MM.1S (cell line): ENCODE measurements around the gene ALDOA.

Experiments used
- DNase-seq: peaks from one replicate; pipeline ENCODE4 v3.0.0-alpha.2; 2015
- H2AFZ ChIP-seq: fragments of 300-600 bp; sonication (generic); 2 replicates; pipeline ENCODE4 v1.6.0; 2016; ENCODE audit warnings: antibody characterized with exemption, low read length
- H3F3A ChIP-seq: fragments of 300-600 bp; sonication (generic); 2 replicates; pipeline ENCODE4 v1.6.1; 2016; ENCODE audit warnings: mild to moderate bottlenecking, antibody characterized with exemption, low read length, moderate library complexity, mixed read lengths; ENCODE audit not compliant: insufficient read depth
- H3K27ac ChIP-seq: fragments of 300-600 bp; sonication (generic); 2 replicates; pipeline ENCODE4 v1.5.1; 2016; ENCODE audit warnings: mild to moderate bottlenecking, low read length
- H3K27me3 ChIP-seq: fragments of 300-600 bp; sonication (generic); replicated peaks from 2 replicates; pipeline ENCODE4 v1.6.0; 2016; ENCODE audit warnings: low read length; ENCODE audit not compliant: insufficient read depth
- H3K36me3 ChIP-seq: fragments of 300-600 bp; sonication (generic); replicated peaks from 2 replicates; pipeline ENCODE4 v1.6.1; 2016; ENCODE audit warnings: mild to moderate bottlenecking, low read length, mixed read lengths; ENCODE audit not compliant: insufficient read depth
- H3K4me1 ChIP-seq: fragments of 300-600 bp; sonication (generic); 2 replicates; pipeline ENCODE4 v1.6.1; 2016; ENCODE audit warnings: low read length, mixed read lengths
- H3K4me2 ChIP-seq: fragments of 300-600 bp; sonication (generic); 2 replicates; pipeline ENCODE4 v1.6.0; 2016; ENCODE audit warnings: low read depth, low read length
- H3K4me3 ChIP-seq: fragments of 300-600 bp; sonication (generic); 2 replicates; pipeline ENCODE4 v1.5.1; 2016; ENCODE audit warnings: low read length, mixed read lengths
- H3K79me2 ChIP-seq: fragments of 300-600 bp; sonication (generic); 2 replicates; pipeline ENCODE4 v1.6.1; 2016; ENCODE audit warnings: mixed run types, low read length, mixed read lengths
- H3K9ac ChIP-seq: fragments of 300-600 bp; sonication (generic); 2 replicates; pipeline ENCODE4 v1.6.1; 2016; ENCODE audit warnings: low read length, mixed read lengths
- H3K9me2 ChIP-seq: fragments of 300-600 bp; sonication (generic); replicated peaks from 2 replicates; pipeline ENCODE4 v1.6.1; 2016; ENCODE audit warnings: mild to moderate bottlenecking, low read length, mixed read lengths; ENCODE audit not compliant: insufficient read depth
- H3K9me3 ChIP-seq: fragments of 300-600 bp; sonication (generic); replicated peaks from 2 replicates; pipeline ENCODE4 v1.6.1; 2016; ENCODE audit warnings: mild to moderate bottlenecking, low read length, mixed read lengths; ENCODE audit not compliant: insufficient read depth
- H4K20me1 ChIP-seq: fragments of 300-600 bp; sonication (generic); 2 replicates; pipeline ENCODE4 v1.6.1; 2016; ENCODE audit warnings: mild to moderate bottlenecking, low read length, moderate library complexity, mixed read lengths; ENCODE audit not compliant: insufficient read depth
- EZH2 ChIP-seq: fragments of 300-600 bp; sonication (generic); optimal IDR thresholded peaks from 2 replicates; pipeline ENCODE3; 2017; ENCODE audit warnings: low read depth, mild to moderate bottlenecking, antibody characterized with exemption, low read length, mixed read lengths
- EZH2phosphoT487 ChIP-seq: fragments of 300-600 bp; sonication (generic); IDR thresholded peaks from 2 replicates; pipeline ENCODE4 v1.6.1; 2018; ENCODE audit warnings: antibody characterized with exemption, low read length
- TF ChIP-seq, protein P1 (sequence below): fragments of 300-600 bp; sonication (generic); IDR thresholded peaks from 2 replicates; pipeline ENCODE4 v1.5.1; 2016; ENCODE audit warnings: antibody characterized with exemption, low read length, mixed read lengths

ALDOA gene

DNA sequence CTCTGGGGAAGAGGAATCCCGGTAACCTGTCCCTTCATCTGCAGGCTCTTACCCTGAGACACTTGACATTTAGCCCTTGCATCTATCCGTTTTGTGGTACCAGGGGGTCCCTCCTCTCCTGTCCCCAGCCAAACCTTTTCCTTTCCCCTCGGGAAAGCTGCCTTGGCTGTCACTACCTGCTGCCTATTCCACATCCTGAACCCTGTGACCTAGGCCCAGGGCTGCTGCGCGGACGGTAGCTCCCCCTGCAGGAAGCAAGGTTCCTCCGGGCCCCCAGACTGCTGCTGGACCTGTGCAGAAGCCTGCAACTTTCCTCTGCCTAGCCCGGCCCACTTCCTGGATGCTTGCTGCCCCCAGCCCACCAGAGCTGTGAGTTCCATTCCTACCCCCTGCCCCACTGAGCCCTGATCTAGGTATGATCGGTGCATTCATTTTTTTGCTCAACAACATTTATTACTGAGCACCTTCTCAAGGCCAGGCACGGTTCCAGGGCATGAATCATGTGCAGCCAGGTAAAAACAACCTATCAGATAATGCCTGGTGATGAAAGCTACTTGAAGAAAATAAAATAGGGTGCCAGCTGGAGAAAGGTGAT lies 10.5 kb upstream of the ALDOA start:
- Histone ChIP-seq H3K27me3 (no peaks in the 10 kb centered on the region), H3K9me3 (no peaks in the 10 kb centered on the region), H3K36me3 (no peaks in the 10 kb centered on the region), H2AFZ (no peak overlapping the region), H3K79me2 (peaks cover 6% of the 10 kb centered on the region), H3K4me1 (peaks cover 6% of the 10 kb centered on the region), H3K9me2 (no peaks in the 10 kb centered on the region), H3K9ac (no peak overlapping the region), H3K4me3 (no peak overlapping the region), H4K20me1 (no peaks in the 10 kb centered on the region), H3K27ac (no peak overlapping the region), H3F3A (0 out of 2 replicates have a peak, but pooled peaks cover 3% of the 10 kb centered on the region), H3K4me2 (no peak overlapping the region)
- no peak for TF ChIP-seq EZH2phosphoT487
- TF ChIP-seq, protein P1, sequence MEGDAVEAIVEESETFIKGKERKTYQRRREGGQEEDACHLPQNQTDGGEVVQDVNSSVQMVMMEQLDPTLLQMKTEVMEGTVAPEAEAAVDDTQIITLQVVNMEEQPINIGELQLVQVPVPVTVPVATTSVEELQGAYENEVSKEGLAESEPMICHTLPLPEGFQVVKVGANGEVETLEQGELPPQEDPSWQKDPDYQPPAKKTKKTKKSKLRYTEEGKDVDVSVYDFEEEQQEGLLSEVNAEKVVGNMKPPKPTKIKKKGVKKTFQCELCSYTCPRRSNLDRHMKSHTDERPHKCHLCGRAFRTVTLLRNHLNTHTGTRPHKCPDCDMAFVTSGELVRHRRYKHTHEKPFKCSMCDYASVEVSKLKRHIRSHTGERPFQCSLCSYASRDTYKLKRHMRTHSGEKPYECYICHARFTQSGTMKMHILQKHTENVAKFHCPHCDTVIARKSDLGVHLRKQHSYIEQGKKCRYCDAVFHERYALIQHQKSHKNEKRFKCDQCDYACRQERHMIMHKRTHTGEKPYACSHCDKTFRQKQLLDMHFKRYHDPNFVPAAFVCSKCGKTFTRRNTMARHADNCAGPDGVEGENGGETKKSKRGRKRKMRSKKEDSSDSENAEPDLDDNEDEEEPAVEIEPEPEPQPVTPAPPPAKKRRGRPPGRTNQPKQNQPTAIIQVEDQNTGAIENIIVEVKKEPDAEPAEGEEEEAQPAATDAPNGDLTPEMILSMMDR, result peak; percentile 57
- DNase-seq, result peak; percentile 45

DNA sequence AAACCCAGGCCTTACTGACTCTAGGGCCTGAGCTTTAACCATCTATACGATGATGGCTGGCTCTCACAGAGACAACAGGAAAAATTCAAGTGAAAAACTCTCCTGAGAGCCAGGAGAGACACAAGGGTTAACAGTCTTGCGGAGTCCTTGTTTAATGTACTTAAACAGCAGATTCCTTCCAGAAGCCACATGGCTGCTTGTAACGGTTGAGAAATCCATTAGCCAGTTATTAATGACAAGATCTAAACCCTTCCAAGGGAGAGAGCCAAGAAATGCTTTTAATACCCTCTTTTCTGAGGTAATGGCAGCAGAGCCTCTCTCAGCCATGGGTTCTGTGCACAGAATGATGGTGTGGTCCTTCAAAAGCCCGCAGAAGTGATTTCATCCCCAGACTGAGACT lies 5.2 kb upstream of the ALDOA start:
- H3F3A ChIP-seq, result peaks cover 17% of the 10 kb centered on the region
- H3K4me1 ChIP-seq, result peaks cover 7% of the 10 kb centered on the region
- H3K4me3 ChIP-seq, result no peak overlapping the region
- peaks cover 17% of the 10 kb centered on the region for H3K79me2 ChIP-seq
- no peak for DNase-seq
- no peak for TF ChIP-seq EZH2phosphoT487
- no peaks in the 10 kb centered on the region for H3K9me2 ChIP-seq
- H3K9me3 ChIP-seq, result no peaks in the 10 kb centered on the region
- H4K20me1 ChIP-seq, result no peaks in the 10 kb centered on the region
- no peaks in the 10 kb centered on the region for H3K27me3 ChIP-seq
- H3K36me3 ChIP-seq, result no peaks in the 10 kb centered on the region
- no peak overlapping the region for H2AFZ ChIP-seq
- no peak overlapping the region for H3K27ac ChIP-seq
- no peak overlapping the region for H3K4me2 ChIP-seq
- no peak overlapping the region for H3K9ac ChIP-seq

DNA sequence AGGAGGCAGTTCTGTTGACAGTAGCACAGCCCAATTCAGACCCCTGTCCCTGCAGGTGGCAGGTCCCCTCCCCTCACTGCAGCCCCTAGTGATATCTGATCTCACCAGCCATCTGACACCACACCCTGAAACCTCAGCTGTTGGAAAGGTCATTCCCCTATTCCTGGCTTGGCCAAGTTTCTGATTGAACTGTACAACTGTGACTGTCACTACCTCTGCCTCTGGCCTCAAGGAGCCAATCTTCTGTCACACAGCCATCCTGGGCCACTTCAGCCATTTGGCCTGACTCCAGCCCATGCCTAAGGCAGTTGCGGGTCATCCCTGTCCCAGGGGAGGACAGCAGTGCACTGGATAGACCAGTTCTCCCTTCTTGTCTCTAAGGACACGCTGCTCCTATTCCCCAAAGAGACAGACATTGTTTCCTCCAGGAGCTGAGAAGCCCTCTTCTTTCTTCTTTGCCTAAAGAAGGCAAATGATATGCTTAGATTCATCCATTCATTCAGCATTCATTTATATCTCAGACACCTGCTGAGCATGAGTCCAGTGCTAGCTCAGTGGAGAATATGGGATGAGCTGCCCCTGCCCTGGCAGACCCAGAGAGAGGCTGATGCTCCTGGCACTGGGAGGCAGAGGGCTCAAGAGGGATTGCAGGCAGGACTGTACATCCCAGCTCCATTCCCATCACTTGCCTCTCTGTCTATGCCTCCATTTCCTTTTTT lies 4.6 kb upstream of the ALDOA start:
- H3K36me3 ChIP-seq, result no peaks in the 10 kb centered on the region
- H3K9me3 ChIP-seq, result no peaks in the 10 kb centered on the region
- H3K4me1 ChIP-seq, result peaks cover 7% of the 10 kb centered on the region
- H3K4me3 ChIP-seq, result no peak overlapping the region
- H3K4me2 ChIP-seq, result no peak overlapping the region
- no peak for TF ChIP-seq EZH2
- TF ChIP-seq, protein P1, result no peak
- TF ChIP-seq EZH2phosphoT487, result no peak
- peaks cover 17% of the 10 kb centered on the region for H3F3A ChIP-seq
- no peak overlapping the region for H3K27ac ChIP-seq
- H3K9me2 ChIP-seq, result no peaks in the 10 kb centered on the region
- H4K20me1 ChIP-seq, result no peaks in the 10 kb centered on the region
- no peak overlapping the region for H2AFZ ChIP-seq
- no peaks in the 10 kb centered on the region for H3K27me3 ChIP-seq
- no peak for DNase-seq
- no peak overlapping the region for H3K9ac ChIP-seq
- H3K79me2 ChIP-seq, result peaks cover 21% of the 10 kb centered on the region
